Activated CD4-positive, alpha-beta T cell treated with anti-CD3 and anti-CD28 coated beads, Interleukin-2, amount 50 U/mL, for 48 hours (primary cell): ENCODE measurements around the gene UMAD1.

Source experiments
- DNase-seq, 2 experiments: peaks; one replicate each; pipeline ENCODE4 v3.0.0-alpha.2; 2020

The UMAD1 gene

GRCh38 chr7:7907306-7907705 lies 266.8 kb downstream of the UMAD1 start:
- no peak for DNase-seq

DNA sequence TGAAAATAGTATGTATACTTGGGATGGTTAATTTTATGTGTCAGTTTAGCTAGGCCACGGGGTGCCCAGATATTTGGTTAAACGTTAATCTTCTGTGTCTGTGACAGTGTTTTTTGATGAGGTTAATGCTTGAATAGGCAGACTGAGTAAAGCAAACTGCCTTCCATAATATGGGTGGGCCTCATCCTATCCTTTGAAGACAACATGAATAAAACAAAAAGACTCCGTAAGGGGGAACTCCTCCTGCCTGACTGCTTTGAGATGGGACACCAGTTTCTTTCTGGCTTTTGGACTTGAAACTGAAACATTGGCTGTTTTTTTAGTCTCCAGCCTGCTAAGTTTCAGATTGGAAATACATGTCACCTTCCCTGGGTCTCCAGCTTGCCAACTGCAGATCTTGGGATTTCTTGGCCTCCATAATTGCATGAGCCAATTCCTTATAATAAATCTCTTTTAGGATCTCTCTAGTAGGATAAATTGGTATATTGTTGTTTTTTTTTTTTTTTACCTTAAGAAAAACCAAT lies 268.1 kb downstream of the UMAD1 start:
- DNase-seq: no peak

DNA sequence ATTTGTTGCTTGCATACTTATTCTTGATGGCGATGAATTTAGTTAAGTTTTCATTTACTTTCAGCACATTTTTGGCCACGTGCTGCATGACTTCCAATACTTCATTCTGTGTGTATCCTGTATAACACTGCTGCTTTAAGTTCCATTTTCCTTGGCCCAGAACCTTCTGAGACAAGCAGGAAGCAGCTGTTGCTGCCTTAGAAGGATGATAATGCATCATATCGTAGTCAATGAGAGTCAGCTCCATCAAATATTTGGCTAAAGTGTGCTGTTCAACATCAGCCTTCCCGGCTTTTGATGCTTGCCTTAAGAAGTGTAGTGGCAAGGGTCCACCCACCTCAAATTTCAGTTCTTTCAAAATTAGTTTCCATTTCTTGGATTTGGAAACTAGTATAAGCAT lies 268.8 kb downstream of the UMAD1 start:
- DNase-seq: no peak

- DNase-seq: no peak
These were observed 271.0 kb downstream of the UMAD1 start for GRCh38 chr7:7911369-7912123.

- no peak for DNase-seq
These were observed 272.4 kb downstream of the UMAD1 start for GRCh38 chr7:7912937-7913336.

GRCh38 chr7:7913504-7913903 lies 273.0 kb downstream of the UMAD1 start:
- no peak for DNase-seq

DNA sequence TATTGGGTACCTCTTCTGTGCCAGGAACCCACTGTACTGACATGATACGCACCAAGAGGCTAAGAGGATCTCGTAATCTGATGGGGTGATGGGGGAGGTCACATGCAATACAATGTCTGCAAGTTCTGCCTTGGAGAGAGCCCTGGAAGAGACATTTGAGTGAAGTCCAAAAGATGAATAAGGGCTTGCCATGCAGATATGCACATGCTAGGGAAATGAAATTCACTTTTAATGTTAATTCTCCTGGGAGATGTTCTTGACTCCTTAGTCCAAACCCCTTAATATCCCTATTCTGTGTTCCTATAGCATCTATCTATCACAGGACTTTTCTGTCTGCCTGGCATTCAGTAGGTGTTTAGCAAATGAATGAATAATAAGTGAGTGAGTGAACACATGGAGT lies 274.0 kb downstream of the UMAD1 start:
- no peak for DNase-seq

- no peak for DNase-seq
These were observed 275.5 kb downstream of the UMAD1 start for GRCh38 chr7:7916064-7916463.

DNA sequence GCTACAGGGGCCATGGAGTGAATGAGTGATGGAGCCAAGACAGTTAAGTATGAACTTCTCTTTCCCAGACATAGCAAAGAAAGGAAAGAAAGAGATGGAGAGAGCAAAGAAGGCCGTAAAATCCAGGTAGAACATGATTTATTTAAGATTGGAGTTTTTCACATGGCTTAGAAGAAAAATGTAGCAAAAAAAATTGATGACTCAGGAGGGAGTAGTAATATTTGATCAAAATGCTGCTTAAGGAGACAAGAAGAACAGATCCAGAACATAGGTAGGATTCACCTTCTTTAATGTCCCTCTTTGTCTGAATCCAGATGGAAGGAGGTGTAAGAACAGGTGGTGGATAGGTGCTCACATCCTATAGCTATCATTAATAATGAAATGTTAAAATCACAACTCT lies 277.0 kb downstream of the UMAD1 start:
- no peak for DNase-seq

DNA sequence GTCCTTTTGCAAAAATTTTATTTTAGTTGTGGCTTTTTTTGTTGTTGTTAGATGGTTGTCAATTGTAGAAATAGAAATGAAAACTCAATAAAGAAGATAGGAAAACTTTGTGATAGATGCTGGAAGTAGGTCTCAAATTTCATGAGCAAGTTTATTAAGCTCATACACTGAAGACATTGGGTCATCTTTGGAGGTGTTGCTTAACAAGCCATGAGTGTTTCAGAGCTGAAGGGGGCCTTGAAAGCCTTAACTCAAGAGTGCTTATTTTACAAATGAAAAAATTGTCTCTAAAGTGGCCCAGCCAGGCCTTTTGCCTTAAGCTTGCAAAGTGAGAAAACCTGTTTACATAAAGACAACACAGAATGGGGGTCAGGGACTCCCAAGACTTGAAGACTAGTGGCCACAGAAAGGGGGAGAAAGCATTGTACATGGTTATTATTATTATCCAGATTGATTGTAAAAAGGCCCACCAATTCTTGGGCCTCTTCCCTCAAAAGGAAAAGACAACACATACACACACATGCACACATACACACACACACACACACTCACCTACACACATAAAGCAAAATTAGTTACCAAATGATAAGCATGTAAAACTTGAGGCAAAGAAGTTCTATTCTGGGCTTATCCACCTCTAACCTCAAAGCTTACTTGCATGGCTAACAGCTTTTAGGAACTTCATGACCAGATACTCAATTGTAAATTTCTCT lies 278.3 kb downstream of the UMAD1 start:
- no peak for DNase-seq

DNA sequence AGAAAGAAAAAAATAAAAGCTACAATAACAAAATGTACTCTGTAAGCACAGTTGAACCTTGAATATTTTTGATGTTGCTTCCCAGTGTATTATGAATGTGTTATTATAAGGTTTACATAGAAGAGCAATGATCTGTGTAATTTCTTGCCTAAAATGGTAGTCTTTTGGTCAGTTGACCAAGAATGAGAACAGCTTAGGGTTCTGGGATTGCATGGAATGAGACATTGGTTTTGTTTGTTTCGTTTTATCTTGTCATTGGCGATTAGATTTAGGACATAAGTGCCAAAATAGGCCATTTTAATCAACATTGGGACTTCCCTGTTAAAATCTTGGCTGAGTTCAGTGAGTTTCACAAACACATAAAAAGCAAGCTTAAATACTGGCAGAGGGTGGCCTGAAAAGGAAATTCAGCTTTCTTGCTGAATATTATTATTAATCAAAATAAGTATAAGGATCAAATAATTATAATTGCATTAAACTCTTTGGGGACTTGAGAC lies 278.9 kb downstream of the UMAD1 start:
- no peak for DNase-seq

DNA sequence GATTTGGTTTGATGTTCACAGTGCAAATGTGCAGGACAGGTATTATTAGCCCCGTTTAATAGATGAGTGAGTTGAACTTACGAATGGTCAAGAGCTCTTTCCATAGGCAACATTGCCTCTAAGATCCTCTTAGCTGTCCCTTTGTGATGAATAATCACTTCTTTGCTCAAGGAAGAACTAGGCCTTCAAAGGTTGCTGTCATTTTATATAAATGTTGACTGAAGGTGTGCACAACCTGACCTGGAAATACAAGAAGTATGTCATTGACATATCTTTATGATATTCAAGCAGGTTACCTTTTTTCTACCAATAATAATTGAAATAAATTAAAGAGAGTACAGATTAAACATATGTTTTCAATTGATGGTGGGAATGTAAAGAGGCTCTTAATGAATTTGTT lies 279.5 kb downstream of the UMAD1 start:
- DNase-seq: no peak

- no peak for DNase-seq
These were observed 279.9 kb downstream of the UMAD1 start for GRCh38 chr7:7920481-7920880.

GRCh38 chr7:7921830-7922229 lies 281.3 kb downstream of the UMAD1 start:
- DNase-seq: no peak

- no peak for DNase-seq
These were observed 282.3 kb downstream of the UMAD1 start for GRCh38 chr7:7922684-7923385.

- no peak for DNase-seq
These were observed 283.3 kb downstream of the UMAD1 start for GRCh38 chr7:7923818-7924217.

DNA sequence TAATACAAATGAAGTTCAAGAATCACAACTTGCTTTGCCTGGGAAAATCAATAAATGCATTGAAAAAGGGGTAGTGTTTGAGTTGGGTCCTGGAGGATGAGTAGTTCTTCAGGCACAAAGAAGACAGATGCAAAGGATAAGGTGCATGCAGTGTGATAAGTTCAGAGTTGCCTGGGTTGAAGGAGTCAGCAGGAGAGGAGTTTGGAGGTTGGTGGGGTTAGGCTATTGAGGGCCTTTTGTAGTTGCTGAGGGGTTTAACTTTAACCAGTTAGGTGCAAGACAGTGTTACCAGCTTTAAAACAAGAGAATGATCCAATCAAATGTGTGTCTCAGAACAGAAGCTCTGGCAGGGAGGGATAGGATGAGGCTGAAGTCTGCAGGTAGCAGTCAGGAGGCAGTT lies 283.8 kb downstream of the UMAD1 start:
- DNase-seq: no peak
